ENCODE data around the gene RNF169. TPM values are rescaled to one million over a fixed set of nuclear protein-coding genes. Genes with fewer than 3 reads are reported as not detected.

The RNF169 gene
- total RNA-seq = 16.7 and 18.2 TPM in 2 replicates

GRCh38 chr11:74748211-74749126 lies at the start of gene RNF169:
TSS of gene RNF169 (plus strand) at chr11:74748849. CDS start at chr11:74748881, 32 bp downstream.
- DNase-seq (ENCODE audit: low read depth) = peak; percentile 92

GRCh38 chr11:74699615-74700396 lies 48.8 kb upstream of the RNF169 start:
- DNase-seq (ENCODE audit: low read depth) = no peak

- no peak for DNase-seq (ENCODE audit: low read depth)
Observed at GRCh38 chr11:74701351-74701750, 47.3 kb upstream of the RNF169 start.

- DNase-seq (ENCODE audit: low read depth) = peak; percentile 58
Observed at GRCh38 chr11:74702383-74703007, 46.2 kb upstream of the RNF169 start.

- DNase-seq (ENCODE audit: low read depth) = no peak
Observed at GRCh38 chr11:74703211-74703610, 45.4 kb upstream of the RNF169 start.

GRCh38 chr11:74707182-74707581 lies 41.5 kb upstream of the RNF169 start:
- no peak for DNase-seq (ENCODE audit: low read depth)

GRCh38 chr11:74707602-74708510 lies 40.8 kb upstream of the RNF169 start:
- DNase-seq (ENCODE audit: low read depth) = no peak

- no peak for DNase-seq (ENCODE audit: low read depth)
Observed at GRCh38 chr11:74709175-74709574, 39.5 kb upstream of the RNF169 start.

GRCh38 chr11:74710281-74710938 lies 38.2 kb upstream of the RNF169 start:
- peak; percentile 16 for DNase-seq (ENCODE audit: low read depth)

GRCh38 chr11:74713686-74714085 lies 35.0 kb upstream of the RNF169 start:
- DNase-seq (ENCODE audit: low read depth) = no peak

GRCh38 chr11:74714904-74715303 lies 33.7 kb upstream of the RNF169 start:
- DNase-seq (ENCODE audit: low read depth) = no peak

GRCh38 chr11:74717221-74717969 lies 31.3 kb upstream of the RNF169 start:
- DNase-seq (ENCODE audit: low read depth) = no peak

GRCh38 chr11:74719011-74719410 lies 29.6 kb upstream of the RNF169 start:
- DNase-seq (ENCODE audit: low read depth) = no peak

GRCh38 chr11:74720596-74721478 lies 27.8 kb upstream of the RNF169 start:
- DNase-seq (ENCODE audit: low read depth) = no peak

- DNase-seq (ENCODE audit: low read depth) = no peak
Observed at GRCh38 chr11:74721479-74721835, 27.2 kb upstream of the RNF169 start.

GRCh38 chr11:74723511-74723910 lies 25.1 kb upstream of the RNF169 start:
- DNase-seq (ENCODE audit: low read depth) = no peak

GRCh38 chr11:74725701-74726100 lies 22.9 kb upstream of the RNF169 start:
- no peak for DNase-seq (ENCODE audit: low read depth)

GRCh38 chr11:74726547-74727182 lies 22.0 kb upstream of the RNF169 start:
- DNase-seq (ENCODE audit: low read depth) = peak; percentile 43

Measured in renal cortical epithelial cell (primary cell).